Right atrium auricular region (tissue), 2 donors: ENCODE data around the gene SIK3. TPM values are rescaled to one million over a fixed set of nuclear protein-coding genes. Genes with fewer than 3 reads are reported as not detected.

Experiments used
- DNase-seq: peaks from one replicate; pipeline ENCODE4 v3.0.0-alpha.2; 2019; ENCODE audit warnings: low spot score
- H3K27ac ChIP-seq, 2 donors: fragments of 200-600 bp; sonication (generic); 1 replicate in 1 of 2; 2 replicates in 1 of 2; pipeline ENCODE4 v1.5.1; 2016 to 2019
- H3K27me3 ChIP-seq, 2 donors: fragments of 200-600 bp; sonication (generic); one replicate each; pipeline versions ENCODE4 v1.5.1 to v1.6.0; 2017 to 2019
- H3K36me3 ChIP-seq: fragments of 200-600 bp; sonication (generic); one replicate; pipeline ENCODE4 v1.5.1; 2016
- H3K4me1 ChIP-seq, 2 donors: fragments of 200-600 bp; sonication (generic); one replicate each; pipeline versions ENCODE4 v1.5.1 to v1.6.0; 2017 to 2019
- H3K4me3 ChIP-seq, 2 donors: fragments of 200-600 bp; sonication (generic); 1 replicate in 1 of 2; 2 replicates in 1 of 2; pipeline ENCODE4 v1.5.1; 2017 to 2019; ENCODE audit warnings: mild to moderate bottlenecking in 1 of 2, moderate library complexity in 1 of 2
- H3K9me3 ChIP-seq, 2 donors: fragments of 200-600 bp; sonication (generic); one replicate each; pipeline ENCODE4 v1.5.1; 2019
- CTCF ChIP-seq, 2 donors: fragments of 200-600 bp; sonication (generic); IDR thresholded peaks; one replicate each; pipeline ENCODE4 v1.5.1; 2019; ENCODE audit warnings: antibody characterized with exemption in 2 of 2
- total RNA-seq, 2 donors: library from RNA; depleted of rRNA; stranded (reverse); fragments of >200 nt; gene quantifications; one replicate each; pipeline ENCODE4 v1.1.0, GENCODE V29; 2016

Gene SIK3
- total RNA-seq, 2 donors from 2014 or later = 27.0 to 40.1 TPM

GRCh38 chr11:116994195-116994594 lies 104.0 kb downstream of the SIK3 start:
- no peak for TF ChIP-seq CTCF (IDR thresholded peaks at IDR 0.05)
- Histone ChIP-seq H3K4me1 (peaks cover 0 to 32% of the 10 kb centered on the region in 2 donors), H3K27ac (no peak overlapping the region), H3K9me3 (no peaks in the 10 kb centered on the region), H3K36me3 (no peaks in the 10 kb centered on the region), H3K27me3 (no peaks in the 10 kb centered on the region), H3K4me3 (no peak overlapping the region)
- no peak for DNase-seq

GRCh38 chr11:116993599-116993998 lies 104.6 kb downstream of the SIK3 start:
- Histone ChIP-seq H3K36me3 (no peaks in the 10 kb centered on the region), H3K4me3 (no peak overlapping the region), H3K27ac (no peak overlapping the region), H3K4me1 (peaks cover 0 to 35% of the 10 kb centered on the region in 2 donors), H3K27me3 (no peaks in the 10 kb centered on the region), H3K9me3 (no peaks in the 10 kb centered on the region)
- no peak for DNase-seq
- TF ChIP-seq CTCF (IDR thresholded peaks at IDR 0.05) = no peak

GRCh38 chr11:116991491-116991890 lies 106.7 kb downstream of the SIK3 start:
- no peak for DNase-seq
- Histone ChIP-seq H3K9me3 (no peaks in the 10 kb centered on the region), H3K4me3 (no peak overlapping the region), H3K4me1 (peaks cover 0 to 50% of the 10 kb centered on the region in 2 donors), H3K27ac (no peak overlapping the region), H3K36me3 (no peaks in the 10 kb centered on the region), H3K27me3 (no peaks in the 10 kb centered on the region)
- no peak for TF ChIP-seq CTCF (IDR thresholded peaks at IDR 0.05)

GRCh38 chr11:116990811-116991210 lies 107.4 kb downstream of the SIK3 start:
- H3K4me1 ChIP-seq = peaks cover 0 to 56% of the 10 kb centered on the region in 2 donors
- DNase-seq = no peak
- no peak overlapping the region for H3K4me3 ChIP-seq
- H3K36me3 ChIP-seq = no peaks in the 10 kb centered on the region
- H3K27me3 ChIP-seq = no peaks in the 10 kb centered on the region
- H3K9me3 ChIP-seq = no peaks in the 10 kb centered on the region
- H3K27ac ChIP-seq = no peak overlapping the region
- TF ChIP-seq CTCF (IDR thresholded peaks at IDR 0.05) = no peak

GRCh38 chr11:116990061-116990473 lies 108.2 kb downstream of the SIK3 start:
- H3K36me3 ChIP-seq = no peaks in the 10 kb centered on the region
- DNase-seq = no peak
- H3K27me3 ChIP-seq = no peaks in the 10 kb centered on the region
- no peak overlapping the region for H3K4me3 ChIP-seq
- H3K4me1 ChIP-seq = peaks cover 0 to 57% of the 10 kb centered on the region in 2 donors
- H3K27ac ChIP-seq = peak overlapping the region in 1 of 2 donors; percentile 25
- no peak for TF ChIP-seq CTCF (IDR thresholded peaks at IDR 0.05)
- H3K9me3 ChIP-seq = no peaks in the 10 kb centered on the region

GRCh38 chr11:116989184-116989583 lies 109.0 kb downstream of the SIK3 start:
- Histone ChIP-seq H3K36me3 (no peaks in the 10 kb centered on the region), H3K4me1 (peaks cover 0 to 60% of the 10 kb centered on the region in 2 donors)

More at GRCh38 chr11:116989184-116989583, 109.0 kb downstream of the SIK3 start:
- no peaks in the 10 kb centered on the region for H3K27me3 ChIP-seq
- no peaks in the 10 kb centered on the region for H3K9me3 ChIP-seq
- no peak for DNase-seq
- H3K4me3 ChIP-seq = no peak overlapping the region
- peak overlapping the region in 1 of 2 donors; percentile 2 for H3K27ac ChIP-seq
- no peak for TF ChIP-seq CTCF (IDR thresholded peaks at IDR 0.05)
